Measurements from ENCODE around the gene CADM1.

The CADM1 gene

GRCh38 chr11:115269191-115269950 is 234.8 kb downstream of the CADM1 start:
- no peak for DNase-seq

DNA sequence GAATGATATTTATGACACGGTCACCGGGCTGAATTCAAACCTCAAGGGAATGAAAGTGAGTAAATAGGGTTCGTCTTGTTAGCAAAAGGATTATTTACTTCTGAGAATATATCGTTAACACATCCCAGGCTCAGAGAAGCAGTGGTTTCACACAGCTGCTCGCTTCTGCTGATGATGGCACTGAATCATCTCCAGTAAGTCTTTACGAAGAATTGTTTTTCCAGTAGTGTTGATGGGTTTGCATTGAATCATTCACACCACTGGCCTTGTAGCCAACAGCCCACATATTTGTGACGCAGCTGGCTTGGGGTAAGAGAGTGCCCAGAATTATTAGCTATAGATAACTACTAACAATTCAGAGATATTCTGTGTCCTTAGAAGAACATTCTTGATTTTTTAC is 236.3 kb downstream of the CADM1 start:
- DNase-seq = no peak

DNA sequence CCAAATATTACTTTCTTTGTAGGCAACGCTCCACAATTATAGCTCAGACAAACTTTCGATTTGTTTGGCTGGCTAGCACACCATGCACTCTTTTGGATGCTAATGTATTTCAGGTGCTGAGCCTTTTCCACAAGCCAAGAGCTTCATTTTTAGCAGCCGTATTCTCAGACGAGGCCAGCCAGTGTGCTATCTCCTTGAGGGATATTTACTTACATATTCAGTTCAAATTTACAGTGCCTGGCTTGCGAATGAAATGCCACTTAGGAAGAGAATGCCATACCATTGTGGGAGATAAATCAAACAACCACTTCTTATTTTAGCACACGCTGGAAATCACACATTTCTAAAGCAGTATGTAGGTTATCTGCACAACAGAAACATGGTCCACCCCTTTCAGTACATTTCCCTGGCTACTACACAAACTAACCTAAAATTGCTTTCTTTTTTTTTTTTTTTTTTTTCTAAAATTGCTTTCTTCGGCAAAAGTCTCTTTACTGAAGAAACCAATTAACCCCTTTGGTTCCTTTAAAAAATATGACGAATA is 236.9 kb downstream of the CADM1 start:
- DNase-seq = peak; percentile 68

GRCh38 chr11:115266066-115266639 is 238.1 kb downstream of the CADM1 start:
- no peak for DNase-seq

DNA sequence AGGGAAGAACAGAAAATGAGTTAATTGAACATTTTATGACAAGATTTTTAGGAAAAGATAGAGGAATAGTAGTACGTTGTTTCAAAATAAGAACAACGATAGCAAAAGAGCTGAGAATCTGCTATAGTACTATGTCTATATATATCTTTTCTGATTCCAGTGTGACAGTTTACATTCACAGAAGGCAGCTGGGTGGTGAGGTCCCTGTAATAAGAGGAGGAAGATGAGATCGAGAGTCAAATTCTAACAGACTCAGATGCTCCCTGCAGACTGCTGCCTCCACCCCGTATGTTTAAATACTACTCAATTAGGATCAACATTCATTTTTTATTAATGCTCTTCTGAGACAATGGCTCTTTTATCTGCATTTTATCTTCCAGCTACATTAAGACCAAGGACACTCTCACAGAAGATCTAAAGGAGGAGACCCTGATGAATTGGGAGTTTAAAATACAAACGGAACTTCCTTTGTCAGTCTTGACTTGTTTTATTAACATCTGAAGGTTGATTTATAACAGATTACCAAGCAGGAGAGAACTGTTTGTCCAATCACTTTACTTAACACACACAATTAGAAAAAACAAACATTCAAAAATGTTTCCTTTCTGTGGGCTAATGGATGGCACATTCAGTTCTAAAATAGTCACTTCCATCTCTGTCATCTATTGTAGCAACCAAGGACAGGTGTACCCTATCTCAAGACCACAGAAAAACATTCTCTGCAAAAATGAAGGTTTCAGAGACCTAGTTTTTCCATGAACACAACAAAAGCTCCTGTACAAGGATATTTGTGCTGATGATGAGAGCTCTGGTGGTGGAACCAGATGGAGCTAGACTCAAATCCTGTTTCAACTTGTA is 240.2 kb downstream of the CADM1 start:
- DNase-seq = peak; percentile 63

DNA sequence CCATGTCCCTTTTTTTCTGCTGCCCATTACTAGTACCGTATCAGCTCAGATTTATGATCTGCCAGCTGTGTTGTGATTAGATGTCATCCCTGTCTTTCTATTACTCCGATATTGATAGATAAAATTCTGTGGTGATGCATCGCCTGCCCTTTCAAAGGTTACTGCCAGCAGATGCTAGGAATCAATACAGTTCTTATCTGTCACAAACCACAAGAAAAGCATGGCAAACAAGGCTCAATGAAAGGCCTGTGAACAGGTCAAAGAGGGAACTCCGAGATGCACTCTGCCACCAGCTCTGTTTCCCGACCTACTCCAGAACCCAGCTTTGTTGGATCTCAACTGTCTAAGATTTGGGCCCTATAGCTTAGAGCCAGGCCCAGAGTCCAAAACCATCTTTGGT is 246.0 kb downstream of the CADM1 start:
- DNase-seq = no peak

GRCh38 chr11:115257678-115258077 is 246.5 kb downstream of the CADM1 start:
- DNase-seq = peak; percentile 28

DNA sequence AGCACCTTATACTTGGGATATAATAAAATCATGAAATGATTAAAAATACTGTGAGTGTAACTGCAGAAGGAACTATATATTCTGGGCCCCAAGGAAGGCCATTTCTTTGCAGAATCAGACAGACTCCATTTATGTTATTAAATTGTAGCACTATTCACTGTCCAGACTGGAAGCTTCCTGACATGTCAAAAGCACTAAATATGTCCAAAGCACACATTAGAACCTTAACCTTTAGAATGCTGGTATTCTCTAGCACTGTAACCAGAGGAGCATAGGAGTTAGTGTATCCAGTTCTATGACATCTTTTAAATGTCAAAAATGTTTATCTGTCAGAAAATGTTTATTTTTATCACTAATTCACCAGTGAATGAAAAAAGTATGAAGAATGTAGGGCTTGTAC is 246.9 kb downstream of the CADM1 start:
- no peak for DNase-seq

DNA sequence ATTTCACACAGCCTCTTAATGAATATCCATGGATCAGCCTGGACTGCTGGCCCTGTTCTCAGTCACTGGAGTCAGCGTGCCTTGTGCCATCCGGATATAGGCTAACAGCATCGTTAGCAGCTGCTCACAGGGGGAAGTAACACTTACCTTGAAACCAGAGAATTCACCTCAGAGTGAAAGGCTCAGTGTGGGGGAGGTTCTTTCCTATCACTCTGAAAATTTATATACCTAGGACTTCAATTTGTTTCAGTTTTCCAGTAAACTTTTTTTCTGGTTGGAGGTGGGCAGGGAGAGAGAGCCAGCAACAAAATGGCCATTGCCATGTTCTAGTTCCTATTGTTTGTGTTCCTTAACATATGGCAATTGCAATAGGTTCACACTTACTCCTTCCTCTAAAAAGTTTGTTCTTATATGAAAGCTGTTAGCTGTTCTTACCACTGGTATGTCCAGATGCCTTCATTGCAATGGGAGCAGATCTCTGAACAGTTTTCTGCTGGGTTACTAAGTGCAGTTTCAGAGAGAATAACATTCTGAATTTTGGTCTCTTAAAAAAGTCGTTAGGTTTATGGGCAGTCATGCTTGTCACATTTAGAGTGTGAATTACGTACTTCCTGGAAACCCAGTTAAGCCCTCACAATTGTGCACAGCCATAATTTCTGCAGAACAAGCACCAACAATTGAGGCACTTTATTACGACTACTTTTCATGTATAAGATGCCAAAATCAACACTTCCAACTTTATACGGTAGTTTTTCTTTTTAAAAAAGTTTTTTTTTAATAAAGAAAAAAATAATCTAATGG is 247.6 kb downstream of the CADM1 start:
- peak; percentile 4 for DNase-seq

DNA sequence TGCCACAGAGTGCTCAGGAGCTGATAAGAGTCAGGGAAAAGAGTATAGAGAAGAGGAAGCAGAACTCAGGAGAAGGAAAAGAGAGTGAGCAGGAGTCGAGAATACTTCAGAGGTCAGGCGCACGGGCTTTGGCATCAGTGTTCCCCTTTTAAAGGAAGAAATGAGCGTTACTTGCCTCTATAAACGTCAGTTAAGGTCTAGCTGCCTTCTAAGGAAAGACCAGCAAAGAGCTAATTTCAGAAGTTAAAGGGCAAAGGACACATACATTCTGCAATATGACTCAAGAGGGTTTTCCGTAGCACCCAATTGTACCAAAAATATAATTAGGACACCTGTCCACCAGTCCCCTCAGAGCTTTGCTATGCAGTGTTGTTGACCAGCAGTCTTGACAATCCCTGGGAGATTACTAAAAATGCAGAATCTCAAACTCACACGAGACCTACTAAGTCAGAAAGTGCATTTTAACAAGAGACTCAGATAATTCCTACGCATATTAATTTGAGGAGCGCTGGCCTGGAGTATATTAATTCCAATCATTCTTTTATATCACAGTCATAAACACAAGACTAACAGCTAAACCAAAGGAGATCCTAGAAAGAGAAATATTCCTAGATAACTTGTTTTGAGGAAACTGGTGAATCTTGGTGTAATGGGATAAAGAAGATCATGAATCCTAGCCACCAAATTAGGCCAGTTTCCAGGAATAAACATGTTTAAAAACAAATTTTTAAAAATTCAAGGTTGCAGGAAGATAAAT is 249.0 kb downstream of the CADM1 start:
- no peak for DNase-seq

DNA sequence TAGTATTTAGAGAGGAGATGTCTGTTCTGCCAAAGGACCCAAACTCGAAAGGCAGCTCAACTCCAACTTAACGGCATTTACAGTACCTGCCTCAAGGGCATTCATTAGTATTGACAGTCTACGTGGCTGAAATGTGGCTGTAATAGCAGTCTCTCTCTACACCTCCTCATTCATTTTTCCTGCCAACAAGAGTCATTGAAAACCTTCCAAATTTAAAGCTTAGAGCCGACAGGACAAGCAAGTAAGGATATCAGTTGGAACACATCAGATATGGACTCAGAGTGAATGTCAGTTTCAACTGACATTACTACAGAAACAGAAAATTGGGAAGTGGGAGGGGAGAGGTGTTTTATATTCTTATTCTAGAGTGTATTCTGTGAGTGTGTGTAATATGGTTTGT is 253.1 kb downstream of the CADM1 start:
- DNase-seq = no peak

- DNase-seq = no peak
These were observed 255.1 kb downstream of the CADM1 start for GRCh38 chr11:115249061-115249578.

GRCh38 chr11:115247953-115248352 is 256.3 kb downstream of the CADM1 start:
- no peak for DNase-seq

DNA sequence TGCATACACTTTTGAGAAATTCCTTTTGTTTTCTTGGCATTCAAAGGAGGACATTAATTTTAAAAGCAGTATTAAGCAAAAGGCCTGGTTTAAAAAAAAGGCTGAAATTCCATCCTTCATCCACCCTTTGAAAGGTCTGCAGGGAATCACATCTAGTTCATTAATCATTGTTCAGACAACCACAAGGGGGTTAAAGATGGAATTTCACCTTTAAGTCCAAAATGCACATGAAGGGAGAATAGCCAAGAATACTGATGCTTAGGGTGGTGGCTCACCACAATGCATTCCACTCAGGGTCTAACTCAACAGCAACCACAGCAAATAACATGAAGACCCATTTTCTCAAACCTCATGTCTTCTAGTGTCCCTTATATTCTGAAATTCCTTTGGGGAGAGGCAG is 256.9 kb downstream of the CADM1 start:
- DNase-seq = no peak

GRCh38 chr11:115244758-115245157 is 259.5 kb downstream of the CADM1 start:
- no peak for DNase-seq

DNA sequence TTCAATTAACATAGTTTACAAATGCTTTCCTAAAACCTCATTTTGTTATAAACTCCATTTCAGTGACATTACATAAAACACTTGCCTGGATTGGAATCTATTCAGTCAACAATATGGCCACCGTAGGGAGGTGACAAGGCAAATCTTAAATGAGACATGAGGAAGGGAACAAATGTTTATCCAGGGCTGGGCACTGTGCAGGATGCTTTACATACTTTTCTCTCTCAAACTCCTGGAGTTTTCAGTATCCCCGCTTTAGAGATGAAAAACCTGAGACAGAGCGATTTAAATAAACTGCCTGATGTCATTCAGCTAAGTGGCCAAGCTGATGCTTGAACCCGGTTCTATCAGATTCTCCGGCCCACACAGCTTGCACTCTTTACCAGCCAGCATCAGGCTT is 259.9 kb downstream of the CADM1 start:
- no peak for DNase-seq

GRCh38 chr11:115242982-115243381 is 261.2 kb downstream of the CADM1 start:
- DNase-seq = no peak

DNA sequence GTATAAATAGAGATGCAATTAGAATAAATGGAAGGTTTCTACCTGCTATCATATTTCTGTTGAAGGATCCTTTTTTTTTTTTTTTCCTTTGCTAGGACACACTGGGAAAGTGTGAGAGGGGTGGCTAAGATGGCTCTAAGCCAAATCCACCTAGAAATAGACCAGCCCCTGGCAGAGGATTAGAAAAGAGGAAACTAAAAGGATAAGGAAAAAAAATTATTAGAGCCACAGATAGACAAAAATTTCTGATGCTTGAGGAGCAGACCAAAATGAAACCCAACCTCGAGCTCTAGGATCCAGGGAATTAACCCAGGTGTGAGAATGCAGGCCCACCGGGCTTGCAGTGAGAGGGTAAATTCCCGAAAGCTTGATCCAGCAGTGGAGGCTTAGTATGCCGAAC is 262.3 kb downstream of the CADM1 start:
- peak; percentile 12 for DNase-seq

DNA sequence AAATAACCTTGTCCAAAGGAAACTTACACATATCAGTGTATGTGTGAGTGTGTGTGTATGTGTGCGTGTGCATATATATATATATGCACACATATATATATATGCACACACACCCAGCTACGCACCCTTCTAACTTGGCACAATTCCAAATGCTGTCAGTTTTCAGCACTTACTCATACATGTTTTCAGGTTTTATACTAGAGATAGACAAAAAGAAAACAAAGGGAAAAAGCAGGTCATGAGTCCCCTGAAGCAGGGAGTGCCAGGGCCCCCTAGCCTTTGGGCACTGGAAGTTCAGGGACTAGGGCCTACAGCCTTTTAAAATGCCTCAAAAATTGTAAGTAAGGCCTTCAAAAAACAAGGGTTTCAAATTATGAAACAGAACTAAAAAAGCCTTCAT is 265.4 kb downstream of the CADM1 start:
- DNase-seq = no peak

DNA sequence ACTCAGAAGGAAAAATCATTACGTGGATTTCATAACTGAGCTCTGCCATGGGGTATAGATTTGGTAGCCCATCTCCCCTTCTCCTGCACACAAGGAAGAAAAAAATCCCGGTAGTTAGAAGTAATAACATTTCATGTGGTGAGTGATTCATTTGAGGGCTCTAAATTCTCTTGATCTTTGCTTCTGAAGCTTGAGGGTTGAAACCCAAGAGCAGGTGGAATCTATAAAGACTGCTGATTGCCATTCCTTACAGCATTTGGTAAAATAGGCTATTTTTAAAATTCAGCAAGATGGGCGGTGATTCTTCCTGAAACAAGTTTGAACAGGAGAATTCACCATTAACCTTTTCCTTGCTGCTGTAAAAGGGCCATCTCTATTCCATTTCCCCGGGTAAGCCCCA is 266.1 kb downstream of the CADM1 start:
- no peak for DNase-seq

- DNase-seq = no peak
These were observed 266.6 kb downstream of the CADM1 start for GRCh38 chr11:115237578-115237977.

- no peak for DNase-seq
These were observed 269.4 kb downstream of the CADM1 start for GRCh38 chr11:115234794-115235193.
